Progenitor cell of endocrine pancreas (in vitro differentiated cells): ENCODE measurements around the gene SPATA2L. TPM values are rescaled to one million over a fixed set of nuclear protein-coding genes. Genes with fewer than 3 reads are reported as not detected.
"Not testable (repeated sequence)": the region's sequence is repeated elsewhere in the genome, so short reads cannot be mapped to it uniquely, and the experiment has no call there.

ENCODE experiments used
- DNase-seq: peaks from one replicate; pipeline ENCODE4 v3.0.0; 2021; ENCODE audit warnings: low spot score; ENCODE audit not compliant: unreplicated experiment
- H3K27ac Mint-ChIP-seq: 2 replicates; pipeline ENCODE4 v1.8.0; 2021; ENCODE audit warnings: mild to moderate bottlenecking, moderate library complexity, mixed read lengths
- H3K27me3 Mint-ChIP-seq: 2 replicates; pipeline ENCODE4 v1.8.0; 2021; ENCODE audit warnings: mixed read lengths
- H3K36me3 Mint-ChIP-seq: 2 replicates; pipeline ENCODE4 v1.8.0; 2022; ENCODE audit warnings: mixed read lengths; ENCODE audit not compliant: insufficient read depth
- H3K4me1 Mint-ChIP-seq: 2 replicates; pipeline ENCODE4 v1.8.0; 2021; ENCODE audit warnings: low read depth, mixed read lengths
- H3K4me3 Mint-ChIP-seq: 2 replicates; pipeline ENCODE4 v1.8.0; 2021; ENCODE audit warnings: low read depth, mild to moderate bottlenecking, moderate library complexity, mixed read lengths
- H3K9me3 Mint-ChIP-seq: 2 replicates; pipeline ENCODE4 v1.8.0; 2021; ENCODE audit warnings: low read depth, mixed read lengths
- total RNA-seq: library from RNA; stranded (reverse); gene quantifications from 2 replicates; pipeline ENCODE4 v1.2.1, GENCODE V29; 2021
- TF ChIP-seq, protein P1 (sequence below): fragments of 200-600 bp; sonication (generic); IDR thresholded peaks from one replicate; pipeline ENCODE4 v1.5.0; 2021; ENCODE audit warnings: antibody characterized with exemption, mild to moderate bottlenecking; ENCODE audit not compliant: unreplicated experiment

The SPATA2L gene
- total RNA-seq, 1 donor from 2014 or later: 14.0 TPM

DNA sequence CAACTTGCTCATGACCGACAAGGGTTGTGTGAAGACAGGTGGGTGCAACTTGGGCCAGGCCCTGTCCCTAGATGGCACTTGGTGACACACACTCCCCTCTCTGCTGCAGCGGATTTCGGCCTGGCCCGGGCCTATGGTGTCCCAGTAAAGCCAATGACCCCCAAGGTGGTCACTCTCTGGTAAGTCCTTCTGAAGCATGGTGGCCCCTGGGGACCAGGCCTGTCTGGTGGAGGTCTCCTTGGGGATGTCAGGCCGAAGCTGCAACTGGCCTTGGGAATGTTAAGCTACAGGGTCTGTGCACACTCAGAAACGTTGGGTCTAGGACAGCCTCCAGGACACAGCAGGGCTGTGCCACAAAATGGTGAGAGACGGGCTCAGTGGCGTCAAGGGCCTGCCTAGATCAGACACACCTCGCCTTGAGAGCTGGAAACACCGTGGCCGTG lies 8.2 kb downstream of the SPATA2L start:
- peaks cover 3% of the 10 kb centered on the region for H3K36me3 Mint-ChIP-seq
- no peaks in the 10 kb centered on the region for H3K27me3 Mint-ChIP-seq
- H3K4me1 Mint-ChIP-seq: peaks cover 2% of the 10 kb centered on the region
- H3K27ac Mint-ChIP-seq: no peak overlapping the region
- no peak overlapping the region for H3K4me3 Mint-ChIP-seq
- TF ChIP-seq, protein P1, sequence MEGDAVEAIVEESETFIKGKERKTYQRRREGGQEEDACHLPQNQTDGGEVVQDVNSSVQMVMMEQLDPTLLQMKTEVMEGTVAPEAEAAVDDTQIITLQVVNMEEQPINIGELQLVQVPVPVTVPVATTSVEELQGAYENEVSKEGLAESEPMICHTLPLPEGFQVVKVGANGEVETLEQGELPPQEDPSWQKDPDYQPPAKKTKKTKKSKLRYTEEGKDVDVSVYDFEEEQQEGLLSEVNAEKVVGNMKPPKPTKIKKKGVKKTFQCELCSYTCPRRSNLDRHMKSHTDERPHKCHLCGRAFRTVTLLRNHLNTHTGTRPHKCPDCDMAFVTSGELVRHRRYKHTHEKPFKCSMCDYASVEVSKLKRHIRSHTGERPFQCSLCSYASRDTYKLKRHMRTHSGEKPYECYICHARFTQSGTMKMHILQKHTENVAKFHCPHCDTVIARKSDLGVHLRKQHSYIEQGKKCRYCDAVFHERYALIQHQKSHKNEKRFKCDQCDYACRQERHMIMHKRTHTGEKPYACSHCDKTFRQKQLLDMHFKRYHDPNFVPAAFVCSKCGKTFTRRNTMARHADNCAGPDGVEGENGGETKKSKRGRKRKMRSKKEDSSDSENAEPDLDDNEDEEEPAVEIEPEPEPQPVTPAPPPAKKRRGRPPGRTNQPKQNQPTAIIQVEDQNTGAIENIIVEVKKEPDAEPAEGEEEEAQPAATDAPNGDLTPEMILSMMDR: no peak
- H3K9me3 Mint-ChIP-seq: no peaks in the 10 kb centered on the region
- DNase-seq: no peak

DNA sequence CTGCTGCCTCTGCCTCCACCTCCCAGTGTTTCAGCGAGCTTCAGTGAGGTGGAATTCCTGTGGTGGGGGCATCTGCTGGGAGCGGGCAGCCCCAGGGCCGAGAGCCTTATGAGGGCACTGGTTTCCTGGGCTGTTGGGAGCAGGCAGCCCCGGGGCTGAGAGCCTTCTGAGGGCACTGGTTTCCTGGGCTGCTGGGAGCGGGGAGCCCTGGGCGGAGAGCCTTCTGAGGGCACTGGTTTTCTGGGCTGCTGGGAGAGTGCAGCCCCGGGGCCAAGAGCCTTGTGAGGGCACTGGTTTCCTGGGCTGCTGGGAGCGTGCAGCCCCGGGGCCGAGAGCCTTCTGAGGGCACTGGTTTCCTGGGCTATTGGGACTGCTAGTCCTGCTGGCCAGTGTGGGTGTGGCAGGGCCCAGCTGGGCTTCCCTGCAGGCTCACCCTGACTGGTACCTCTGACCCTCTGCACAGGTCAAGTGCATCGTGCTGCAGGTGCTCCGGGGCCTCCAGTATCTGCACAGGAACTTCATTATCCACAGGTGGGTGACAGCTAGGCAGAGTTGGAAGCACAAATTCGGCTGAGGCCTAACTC lies 9.4 kb downstream of the SPATA2L start:
- H3K4me3 Mint-ChIP-seq: no peak overlapping the region
- TF ChIP-seq, protein P1: no peak
- no peak overlapping the region for H3K27ac Mint-ChIP-seq
- no peak for DNase-seq
- peaks cover 11% of the 10 kb centered on the region for H3K4me1 Mint-ChIP-seq
- no peaks in the 10 kb centered on the region for H3K9me3 Mint-ChIP-seq
- H3K36me3 Mint-ChIP-seq: peaks cover 5% of the 10 kb centered on the region
- no peaks in the 10 kb centered on the region for H3K27me3 Mint-ChIP-seq

DNA sequence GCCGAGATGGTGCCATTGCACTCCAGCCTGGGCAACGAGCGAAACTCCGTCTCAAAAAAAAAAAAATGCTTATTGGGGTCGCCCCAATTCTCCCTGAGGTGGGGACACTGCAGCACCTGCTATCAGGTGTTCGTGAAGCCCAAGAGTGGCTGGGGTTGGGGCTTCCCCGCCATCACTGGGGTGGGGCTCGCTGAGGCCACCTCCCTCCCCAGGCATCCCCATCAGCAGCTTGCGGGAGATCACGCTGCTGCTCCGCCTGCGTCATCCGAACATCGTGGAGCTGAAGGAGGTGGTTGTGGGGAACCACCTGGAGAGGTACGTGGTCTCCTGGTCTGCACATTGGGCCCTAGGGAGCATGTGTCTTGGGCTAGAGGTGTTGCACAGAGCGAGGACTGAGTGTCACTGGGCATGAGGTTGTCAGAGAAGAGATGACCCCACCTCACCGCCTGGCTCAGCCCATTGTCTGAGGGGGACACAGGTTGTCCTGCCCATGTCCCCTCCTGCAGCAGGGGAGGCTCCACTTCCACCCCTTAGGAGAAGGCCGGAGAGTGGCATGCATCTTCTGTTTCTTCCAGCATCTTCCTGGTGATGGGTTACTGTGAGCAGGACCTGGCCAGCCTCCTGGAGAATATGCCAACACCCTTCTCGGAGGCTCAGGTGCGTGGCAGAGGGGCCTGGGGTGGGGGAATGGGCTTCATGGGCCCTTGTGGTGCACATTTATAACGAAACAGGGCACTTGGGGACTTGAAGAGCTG lies 10.1 kb downstream of the SPATA2L start:
- peaks cover 5% of the 10 kb centered on the region for H3K36me3 Mint-ChIP-seq
- H3K4me1 Mint-ChIP-seq: peaks cover 11% of the 10 kb centered on the region
- no peak overlapping the region for H3K4me3 Mint-ChIP-seq
- DNase-seq: no peak
- H3K9me3 Mint-ChIP-seq: no peaks in the 10 kb centered on the region
- H3K27me3 Mint-ChIP-seq: no peaks in the 10 kb centered on the region
- TF ChIP-seq, protein P1: no peak
- no peak overlapping the region for H3K27ac Mint-ChIP-seq

DNA sequence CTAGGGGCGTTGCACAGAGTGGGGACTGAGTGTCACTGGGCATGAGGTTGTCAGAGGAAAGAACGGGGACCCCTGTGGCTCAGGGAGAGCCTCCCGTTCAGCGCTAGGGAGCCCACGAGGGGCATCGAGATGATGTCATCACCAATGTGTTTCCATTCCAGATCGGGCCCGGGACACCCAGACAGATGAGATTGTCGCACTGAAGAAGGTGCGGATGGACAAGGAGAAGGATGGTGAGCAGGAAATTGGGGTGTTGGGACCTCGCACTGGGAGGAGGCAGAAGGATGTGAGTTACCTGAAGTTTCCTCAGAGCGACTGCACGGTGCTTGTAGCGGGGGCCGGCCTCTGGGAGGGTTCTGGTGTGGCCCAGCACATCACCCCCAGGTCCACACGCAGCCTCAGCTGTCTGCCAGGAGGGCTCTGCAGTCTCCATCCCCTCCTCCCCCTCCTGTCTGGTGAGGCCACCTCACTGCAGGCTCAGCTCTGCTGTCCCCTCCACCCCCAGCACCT lies 11.1 kb downstream of the SPATA2L start:
- H3K36me3 Mint-ChIP-seq: peaks cover 12% of the 10 kb centered on the region
- TF ChIP-seq, protein P1: no peak
- DNase-seq: no peak
- no peak overlapping the region for H3K4me3 Mint-ChIP-seq
- H3K4me1 Mint-ChIP-seq: peaks cover 11% of the 10 kb centered on the region
- peaks cover 4% of the 10 kb centered on the region for H3K9me3 Mint-ChIP-seq
- no peak overlapping the region for H3K27ac Mint-ChIP-seq
- no peaks in the 10 kb centered on the region for H3K27me3 Mint-ChIP-seq

DNA sequence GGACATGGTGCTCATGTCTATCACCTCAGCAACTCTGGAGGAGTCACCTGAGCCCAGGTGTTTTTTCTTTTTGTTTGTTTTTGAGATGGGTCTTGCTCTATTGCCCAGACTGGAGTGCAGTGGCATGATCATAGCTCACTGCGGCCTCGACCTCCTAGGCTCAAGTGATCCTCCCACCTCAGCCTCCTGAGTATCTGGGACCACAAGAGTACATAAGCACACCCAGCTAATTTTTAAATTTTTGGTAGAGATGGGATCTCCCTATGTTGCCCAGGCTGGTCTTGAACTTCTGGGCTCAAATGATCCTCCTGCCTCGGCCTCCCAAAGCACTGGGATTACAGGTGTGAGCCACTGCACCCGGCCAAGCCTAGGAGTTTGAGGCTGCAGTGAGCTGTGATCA lies 11.9 kb downstream of the SPATA2L start:
- not testable (repeated sequence) for H3K4me3 Mint-ChIP-seq, H3K27me3 Mint-ChIP-seq, H3K27ac Mint-ChIP-seq, H3K9me3 Mint-ChIP-seq, DNase-seq
- H3K36me3 Mint-ChIP-seq: peaks cover 20% of the 10 kb centered on the region
- H3K4me1 Mint-ChIP-seq: peaks cover 11% of the 10 kb centered on the region

DNA sequence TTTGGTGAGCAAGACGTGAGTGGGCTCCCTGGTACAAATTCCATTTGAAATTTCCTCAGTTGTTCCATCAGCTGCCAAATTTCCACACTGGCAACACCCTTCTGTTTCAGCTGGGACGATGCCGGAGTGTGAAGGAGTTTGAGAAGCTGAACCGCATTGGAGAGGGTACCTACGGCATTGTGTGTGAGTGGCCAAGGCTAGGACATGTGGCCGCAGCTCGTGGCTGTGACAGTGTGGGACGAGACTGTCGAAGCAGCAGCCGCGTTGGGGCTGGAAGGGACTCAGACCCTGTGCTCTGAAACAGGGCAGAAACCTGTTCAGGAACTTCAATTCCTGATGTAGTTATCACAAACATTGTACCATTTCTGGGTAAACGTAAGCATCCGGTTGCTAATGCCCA lies 12.4 kb downstream of the SPATA2L start:
- DNase-seq: no peak
- TF ChIP-seq, protein P1: no peak
- H3K4me3 Mint-ChIP-seq: no peak overlapping the region
- H3K9me3 Mint-ChIP-seq: peaks cover 9% of the 10 kb centered on the region
- peaks cover 24% of the 10 kb centered on the region for H3K36me3 Mint-ChIP-seq
- H3K27ac Mint-ChIP-seq: no peak overlapping the region
- peaks cover 11% of the 10 kb centered on the region for H3K4me1 Mint-ChIP-seq
- H3K27me3 Mint-ChIP-seq: no peaks in the 10 kb centered on the region
